HFFc6 (cell line): ENCODE data around the gene CNNM4. TPM values are rescaled to one million over a fixed set of nuclear protein-coding genes. Genes with fewer than 3 reads are reported as not detected.

Experiments
- DNase-seq: peaks from one replicate; pipeline ENCODE4 v3.0.0-alpha.2; 2018
- H3K27ac Mint-ChIP-seq: 2 replicates; pipeline ENCODE4 v1.8.0; 2020; ENCODE audit warnings: mild to moderate bottlenecking, mixed read lengths
- H3K27me3 Mint-ChIP-seq: 2 replicates; pipeline ENCODE4 v1.8.0; 2021; ENCODE audit warnings: mild to moderate bottlenecking, moderate library complexity, mixed read lengths; ENCODE audit not compliant: insufficient read depth
- H3K36me3 Mint-ChIP-seq: 2 replicates; pipeline ENCODE4 v1.8.0; 2021; ENCODE audit warnings: low read depth, mixed read lengths
- H3K4me1 Mint-ChIP-seq: 2 replicates; pipeline ENCODE4 v1.8.0; 2020; ENCODE audit warnings: low read depth, mixed read lengths
- H3K4me3 Mint-ChIP-seq: 2 replicates; pipeline ENCODE4 v1.8.0; 2020; ENCODE audit warnings: mild to moderate bottlenecking, moderate library complexity, mixed read lengths
- H3K9me3 Mint-ChIP-seq: 2 replicates; pipeline ENCODE4 v1.8.0; 2020; ENCODE audit warnings: mild to moderate bottlenecking, mixed read lengths
- CTCF ChIP-seq: fragments of 200-600 bp; sonication (generic); IDR thresholded peaks from 2 replicates; pipeline ENCODE4 v1.5.0; 2021; ENCODE audit warnings: antibody characterized with exemption, mild to moderate bottlenecking
- total RNA-seq, 6 experiments: library from RNA; stranded (reverse); fragmentation: NEBNext Ultra II Directional; extraction: Animal tissue kit (Norgen Biotek cat#: 25700); gene quantifications; 2 replicates in 1 of 6; 3 replicates in 5 of 6; pipeline ENCODE4 v1.2.3, GENCODE V29; 2021

The CNNM4 gene
- total RNA-seq, 6 experiments from 2014 or later: 4.4 to 5.4 (median 5.1) TPM

- H3K27me3 Mint-ChIP-seq: peaks cover 2% of the 10 kb centered on the region
- H3K4me3 Mint-ChIP-seq: no peak overlapping the region
- TF ChIP-seq CTCF: no peak
- no peaks in the 10 kb centered on the region for H3K4me1 Mint-ChIP-seq
- no peaks in the 10 kb centered on the region for H3K9me3 Mint-ChIP-seq
- no peaks in the 10 kb centered on the region; the same call in 1 of the 2 replicates for H3K36me3 Mint-ChIP-seq
- no peak for DNase-seq
- no peak overlapping the region for H3K27ac Mint-ChIP-seq
These were observed 81.2 kb downstream of the CNNM4 start for GRCh38 chr2:96841701-96842495.

GRCh38 chr2:96842600-96842999 is 81.9 kb downstream of the CNNM4 start:
- peaks cover 2% of the 10 kb centered on the region; the same call in 1 of the 2 replicates for H3K27me3 Mint-ChIP-seq
- no peaks in the 10 kb centered on the region for H3K4me1 Mint-ChIP-seq
- no peak overlapping the region for H3K4me3 Mint-ChIP-seq
- no peaks in the 10 kb centered on the region; the same call in 1 of the 2 replicates for H3K36me3 Mint-ChIP-seq
- no peak for TF ChIP-seq CTCF
- H3K9me3 Mint-ChIP-seq: no peaks in the 10 kb centered on the region
- no peak overlapping the region for H3K27ac Mint-ChIP-seq
- DNase-seq: no peak

- peaks cover 2% of the 10 kb centered on the region; the same call in 1 of the 2 replicates for H3K27me3 Mint-ChIP-seq
- no peaks in the 10 kb centered on the region for H3K9me3 Mint-ChIP-seq
- no peak within 1 kb of the TSS for H3K4me3 Mint-ChIP-seq
- H3K36me3 Mint-ChIP-seq: no peaks in the 10 kb centered on the region; the same call in 1 of the 2 replicates
- no peaks in the 10 kb centered on the region for H3K4me1 Mint-ChIP-seq
- no peak for DNase-seq
- no peak for TF ChIP-seq CTCF
- no peak within 1 kb of the TSS for H3K27ac Mint-ChIP-seq
These were observed 83.0 kb downstream of the CNNM4 start, which contains the start of gene ANKRD23 for GRCh38 chr2:96843538-96844268. Gene ANKRD23 (minus strand): TSS chr2:96844021. CDS start chr2:96843992, 29 bp downstream.

- TF ChIP-seq CTCF: no peak
- H3K9me3 Mint-ChIP-seq: no peaks in the 10 kb centered on the region
- no peak overlapping the region for H3K4me3 Mint-ChIP-seq
- peaks cover 2% of the 10 kb centered on the region; the same call in 1 of the 2 replicates for H3K27me3 Mint-ChIP-seq
- H3K4me1 Mint-ChIP-seq: no peaks in the 10 kb centered on the region
- no peak overlapping the region for H3K27ac Mint-ChIP-seq
- no peaks in the 10 kb centered on the region; the same call in 1 of the 2 replicates for H3K36me3 Mint-ChIP-seq
- no peak for DNase-seq
These were observed 83.7 kb downstream of the CNNM4 start for GRCh38 chr2:96844405-96844808.

- no peak for TF ChIP-seq CTCF
- Mint-ChIP-seq H3K9me3 (no peaks in the 10 kb centered on the region), H3K36me3 (no peaks in the 10 kb centered on the region; the same call in 1 of the 2 replicates), H3K27me3 (peaks cover 2% of the 10 kb centered on the region), H3K27ac (no peak overlapping the region), H3K4me3 (no peak overlapping the region), H3K4me1 (no peaks in the 10 kb centered on the region)
- no peak for DNase-seq
These were observed 86.1 kb downstream of the CNNM4 start for GRCh38 chr2:96846825-96847224.
